Loucy (cell line): Measurements from ENCODE around the gene NUAK1.

ENCODE experiments used
- H2AFZ ChIP-seq: fragments of 200-600 bp; sonication (generic); 2 replicates; pipeline ENCODE4 v1.6.0; 2016; ENCODE audit warnings: antibody characterized with exemption, mild to moderate bottlenecking, low read length, moderate library complexity
- H3F3A ChIP-seq: fragments of 200-600 bp; 2 replicates; pipeline ENCODE4 v1.6.0; 2016; ENCODE audit warnings: antibody characterized with exemption, low read depth, mild to moderate bottlenecking
- H3K27me3 ChIP-seq: fragments of 200-600 bp; sonication (generic); 2 replicates; pipeline ENCODE4 v1.6.1; 2014; ENCODE audit warnings: low read length, mild to moderate bottlenecking; ENCODE audit not compliant: insufficient read depth, poor library complexity, severe bottlenecking
- H3K36me3 ChIP-seq: fragments of 200-600 bp; sonication (generic); 2 replicates; pipeline ENCODE4 v1.6.1; 2016; ENCODE audit warnings: low read length; ENCODE audit not compliant: insufficient read depth
- H3K4me1 ChIP-seq: fragments of 200-600 bp; sonication (generic); 2 replicates; pipeline ENCODE4 v1.5.1; 2014; ENCODE audit warnings: low read length, mild to moderate bottlenecking; ENCODE audit not compliant: insufficient read depth, poor library complexity, severe bottlenecking
- H3K4me2 ChIP-seq: fragments of 200-600 bp; sonication (generic); 2 replicates; pipeline ENCODE4 v1.6.0; 2014; ENCODE audit warnings: antibody characterized with exemption, low read length, low read depth, mild to moderate bottlenecking; ENCODE audit not compliant: poor library complexity, severe bottlenecking
- H3K4me3 ChIP-seq: fragments of 200-600 bp; sonication (generic); 2 replicates; pipeline ENCODE4 v1.5.1; 2014; ENCODE audit warnings: low read length, mild to moderate bottlenecking, mixed read lengths; ENCODE audit not compliant: poor library complexity, severe bottlenecking
- H3K79me2 ChIP-seq: fragments of 200-600 bp; sonication (generic); 2 replicates; pipeline ENCODE4 v1.6.1; 2014; ENCODE audit warnings: low read length; ENCODE audit not compliant: insufficient read depth
- H3K9ac ChIP-seq: fragments of 200-600 bp; sonication (generic); 2 replicates; pipeline ENCODE4 v1.6.0; 2014; ENCODE audit warnings: mild to moderate bottlenecking, low read depth, low read length, moderate library complexity; ENCODE audit not compliant: poor library complexity, severe bottlenecking
- H3K9me2 ChIP-seq: fragments of 200-600 bp; sonication (generic); replicated peaks from 2 replicates; pipeline ENCODE4 v1.6.1; 2016; ENCODE audit warnings: low read depth, low read length, mixed read lengths
- H3K9me3 ChIP-seq: fragments of 200-600 bp; sonication (generic); 2 replicates; pipeline ENCODE4 v1.6.1; 2014; ENCODE audit warnings: mild to moderate bottlenecking, antibody characterized with exemption, low read length, low read depth; ENCODE audit not compliant: insufficient read depth
- H4K20me1 ChIP-seq: fragments of 200-600 bp; sonication (generic); 2 replicates; pipeline ENCODE4 v1.6.0; 2014; ENCODE audit warnings: antibody characterized with exemption, low read length, mild to moderate bottlenecking; ENCODE audit not compliant: insufficient read depth, poor library complexity, severe bottlenecking
- EZH2phosphoT487 ChIP-seq: fragments of 200-600 bp; IDR thresholded peaks from 2 replicates; pipeline ENCODE4 v1.6.1; 2018; ENCODE audit warnings: antibody characterized with exemption, mild to moderate bottlenecking, moderate library complexity, borderline replicate concordance
- TF ChIP-seq, protein P1 (sequence below): fragments of 200-600 bp; sonication (generic); conservative IDR thresholded peaks from 2 replicates; pipeline ENCODE4 v1.5.1; 2014; ENCODE audit warnings: mild to moderate bottlenecking, antibody characterized with exemption, low read length

The NUAK1 gene

GRCh38 chr12:106031761-106032622 is 106.8 kb downstream of the NUAK1 start:
- Histone ChIP-seq H3K27me3 (no peaks in the 10 kb centered on the region), H3K9me3 (no peaks in the 10 kb centered on the region), H3K9me2 (no peaks in the 10 kb centered on the region), H3K9ac (no peak overlapping the region), H4K20me1 (no peaks in the 10 kb centered on the region), H3K4me2 (no peak overlapping the region), H3K4me3 (no peak overlapping the region), H2AFZ (no peak overlapping the region), H3F3A (no peaks in the 10 kb centered on the region), H3K4me1 (no peaks in the 10 kb centered on the region), H3K79me2 (no peaks in the 10 kb centered on the region), H3K36me3 (no peaks in the 10 kb centered on the region)
- TF ChIP-seq, protein P1, sequence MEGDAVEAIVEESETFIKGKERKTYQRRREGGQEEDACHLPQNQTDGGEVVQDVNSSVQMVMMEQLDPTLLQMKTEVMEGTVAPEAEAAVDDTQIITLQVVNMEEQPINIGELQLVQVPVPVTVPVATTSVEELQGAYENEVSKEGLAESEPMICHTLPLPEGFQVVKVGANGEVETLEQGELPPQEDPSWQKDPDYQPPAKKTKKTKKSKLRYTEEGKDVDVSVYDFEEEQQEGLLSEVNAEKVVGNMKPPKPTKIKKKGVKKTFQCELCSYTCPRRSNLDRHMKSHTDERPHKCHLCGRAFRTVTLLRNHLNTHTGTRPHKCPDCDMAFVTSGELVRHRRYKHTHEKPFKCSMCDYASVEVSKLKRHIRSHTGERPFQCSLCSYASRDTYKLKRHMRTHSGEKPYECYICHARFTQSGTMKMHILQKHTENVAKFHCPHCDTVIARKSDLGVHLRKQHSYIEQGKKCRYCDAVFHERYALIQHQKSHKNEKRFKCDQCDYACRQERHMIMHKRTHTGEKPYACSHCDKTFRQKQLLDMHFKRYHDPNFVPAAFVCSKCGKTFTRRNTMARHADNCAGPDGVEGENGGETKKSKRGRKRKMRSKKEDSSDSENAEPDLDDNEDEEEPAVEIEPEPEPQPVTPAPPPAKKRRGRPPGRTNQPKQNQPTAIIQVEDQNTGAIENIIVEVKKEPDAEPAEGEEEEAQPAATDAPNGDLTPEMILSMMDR: no peak
- TF ChIP-seq EZH2phosphoT487: no peak

DNA sequence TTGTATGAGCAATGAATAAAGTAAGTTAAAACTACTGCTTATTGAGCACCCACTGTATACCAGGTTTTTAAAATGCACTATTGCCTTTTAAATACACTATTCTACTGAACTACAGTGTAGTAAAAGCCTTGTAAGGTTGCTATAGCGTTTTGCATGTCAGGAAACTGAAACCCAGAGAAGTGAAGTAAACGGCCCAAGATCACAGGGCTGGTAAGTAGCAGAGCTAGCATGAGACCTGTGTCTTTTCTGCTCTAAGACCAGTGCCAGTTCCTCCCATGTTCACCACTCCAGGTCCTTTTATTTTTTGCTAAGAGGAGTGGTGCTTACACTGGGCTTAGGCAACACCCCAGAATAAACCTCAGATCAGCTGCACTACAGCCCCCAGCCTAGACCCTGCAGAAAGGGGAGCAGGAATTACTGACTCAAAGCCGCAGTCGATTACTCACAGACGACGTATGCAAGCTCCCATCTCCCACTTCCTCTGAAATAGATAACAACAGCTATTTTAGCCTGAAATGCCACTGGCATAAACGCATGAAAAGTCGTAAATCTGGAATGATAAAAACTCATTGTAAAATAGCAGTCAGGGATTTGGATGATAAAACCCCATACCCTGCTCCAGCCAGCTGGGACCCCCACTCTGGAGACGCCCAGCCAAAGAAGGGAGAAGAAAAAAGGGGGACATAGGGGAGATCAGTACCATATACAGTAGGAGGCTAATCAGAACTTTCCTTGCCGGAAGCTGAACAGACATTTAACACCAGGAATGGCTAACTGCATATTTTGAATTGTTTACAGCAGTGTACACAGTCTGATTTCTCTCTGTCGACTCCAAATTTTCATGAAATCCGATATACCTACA is 108.3 kb downstream of the NUAK1 start:
- H3K4me3 ChIP-seq: no peak overlapping the region
- H3K9me3 ChIP-seq: no peaks in the 10 kb centered on the region
- TF ChIP-seq EZH2phosphoT487: no peak
- TF ChIP-seq, protein P1: no peak
- H3F3A ChIP-seq: no peaks in the 10 kb centered on the region
- H3K4me2 ChIP-seq: no peak overlapping the region
- no peaks in the 10 kb centered on the region for H3K36me3 ChIP-seq
- H2AFZ ChIP-seq: no peak overlapping the region
- H3K9ac ChIP-seq: no peak overlapping the region
- H4K20me1 ChIP-seq: no peaks in the 10 kb centered on the region
- H3K9me2 ChIP-seq: no peaks in the 10 kb centered on the region
- H3K4me1 ChIP-seq: no peaks in the 10 kb centered on the region
- no peaks in the 10 kb centered on the region for H3K79me2 ChIP-seq
- H3K27me3 ChIP-seq: no peaks in the 10 kb centered on the region

DNA sequence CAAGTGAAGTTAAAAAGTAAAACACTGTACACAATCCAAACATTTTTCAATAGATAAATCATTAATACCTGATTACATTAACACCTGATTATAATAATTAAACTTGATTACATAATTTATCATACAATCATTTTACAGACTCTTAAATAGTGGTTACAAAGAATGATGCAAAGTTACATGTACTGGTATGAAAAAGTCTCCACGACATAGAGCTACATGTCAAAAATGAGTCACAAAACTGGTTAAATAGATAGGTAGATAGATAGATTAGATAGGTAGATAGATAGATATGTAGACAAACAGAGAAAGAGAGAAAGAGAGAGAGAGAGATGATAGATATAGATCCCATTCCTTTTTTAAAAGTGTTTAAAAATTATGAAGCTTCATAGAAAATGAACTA is 109.2 kb downstream of the NUAK1 start:
- Histone ChIP-seq H3K9me2 (no peaks in the 10 kb centered on the region), H3K9ac (no peak overlapping the region), H3K4me1 (no peaks in the 10 kb centered on the region), H3K36me3 (no peaks in the 10 kb centered on the region), H3K4me2 (no peak overlapping the region), H4K20me1 (no peaks in the 10 kb centered on the region), H2AFZ (no peak overlapping the region), H3F3A (no peaks in the 10 kb centered on the region), H3K79me2 (no peaks in the 10 kb centered on the region), H3K27me3 (no peaks in the 10 kb centered on the region), H3K4me3 (no peak overlapping the region), H3K9me3 (no peaks in the 10 kb centered on the region)
- no peak for TF ChIP-seq EZH2phosphoT487
- TF ChIP-seq, protein P1: no peak
